Vagina (tissue), 2 donors: ENCODE data around the gene NPW.

Experiments
- CTCF ChIP-seq, 3 experiments: fragments of 450-650 bp in 2 of 3; fragments of 200-600 bp in 1 of 3; sonication (generic) in 1 of 3; IDR thresholded peaks; one replicate each; pipeline ENCODE4 v1.5.1; 2017 to 2019; ENCODE audit warnings: antibody characterized with exemption in 3 of 3, mild to moderate bottlenecking in 2 of 3, moderate library complexity in 2 of 3
- POLR2AphosphoS5 ChIP-seq, 2 donors: sonication (generic); formaldehyde crosslinking; IDR thresholded peaks; one replicate each; pipeline ENCODE4 v1.9.0; 2017; ENCODE audit warnings: antibody characterized with exemption in 2 of 2, mild to moderate bottlenecking in 2 of 2, low read depth in 1 of 2; ENCODE audit not compliant: insufficient read depth in 1 of 2

- TF ChIP-seq CTCF (IDR thresholded peaks at IDR 0.05) (no peak), POLR2AphosphoS5 (IDR thresholded peaks at IDR 0.05; ENCODE audit: insufficient read depth in 1 of 2, low read depth in 1 of 2) (no peak)
Observed at GRCh38 chr16:2064368-2064945, 44.9 kb downstream of the NPW start.
